DMS153 treated with DMSO at 0.1 percent for 48 hours (cell line): ENCODE measurements around the gene VSTM5.

Source experiments
- DNase-seq: peaks from one replicate; lab custom pipeline; 2025; ENCODE audit not compliant: unreplicated experiment; lab: John Stamatoyannopoulos, UW

VSTM5 gene

DNA sequence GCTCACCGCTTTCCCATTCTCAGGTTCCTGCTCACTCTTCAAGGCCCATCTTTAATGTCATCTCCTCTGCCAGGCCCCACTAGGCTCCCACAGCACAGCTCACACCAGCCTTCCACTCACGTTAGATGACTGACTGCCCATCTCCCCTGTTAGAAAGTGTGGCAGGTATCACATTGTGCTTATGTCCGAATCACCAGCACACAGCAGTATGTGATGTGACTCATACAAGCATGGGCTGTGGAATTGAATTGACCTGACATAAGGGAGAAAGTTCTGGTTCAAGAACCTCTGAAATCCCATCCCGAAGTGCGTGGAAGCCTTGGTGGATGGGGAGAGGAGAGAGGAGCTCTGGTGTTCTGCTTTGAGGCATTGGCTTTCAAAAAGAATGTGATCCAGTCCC lies 6.5 kb downstream of the VSTM5 start:
- DNase-seq: no peak

DNA sequence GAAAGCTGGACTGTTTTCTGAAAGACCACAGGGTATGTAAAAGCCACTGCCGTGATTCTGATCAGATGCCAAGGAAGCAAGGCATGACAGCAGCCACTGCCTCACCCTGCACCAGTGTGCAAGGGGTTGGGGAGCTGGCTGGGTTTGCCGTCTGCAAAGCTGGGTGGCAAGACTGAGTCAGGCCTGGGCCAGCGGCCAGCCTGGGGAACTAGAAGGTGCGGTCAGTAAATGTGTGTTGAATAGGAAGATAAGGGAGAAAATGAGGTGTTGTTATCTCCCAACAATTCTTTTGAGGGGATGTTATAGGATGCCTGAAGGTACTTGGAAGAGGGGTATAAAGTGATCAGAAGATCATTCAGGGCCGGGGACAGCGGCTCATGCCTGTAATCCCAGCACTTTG lies 8.0 kb downstream of the VSTM5 start:
- no peak for DNase-seq

DNA sequence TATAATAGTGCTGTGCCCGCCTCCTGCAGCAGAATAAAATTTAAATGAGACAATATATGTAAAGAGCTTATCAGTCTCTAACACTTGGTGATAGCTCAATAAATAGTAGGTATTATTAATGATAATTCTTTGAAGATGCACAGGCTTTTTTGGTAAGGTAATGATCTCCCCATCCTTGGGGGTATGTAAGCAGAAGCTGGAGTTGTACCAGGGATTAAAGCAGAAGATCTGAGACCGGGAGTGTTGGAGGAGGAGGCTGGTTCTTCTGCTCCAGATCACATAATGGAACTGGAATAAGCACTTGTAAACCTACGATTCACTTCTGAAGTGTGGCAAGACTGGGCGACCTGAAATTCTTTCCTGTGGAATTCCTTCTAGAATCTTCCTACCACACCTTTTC lies 8.4 kb downstream of the VSTM5 start:
- DNase-seq: no peak

DNA sequence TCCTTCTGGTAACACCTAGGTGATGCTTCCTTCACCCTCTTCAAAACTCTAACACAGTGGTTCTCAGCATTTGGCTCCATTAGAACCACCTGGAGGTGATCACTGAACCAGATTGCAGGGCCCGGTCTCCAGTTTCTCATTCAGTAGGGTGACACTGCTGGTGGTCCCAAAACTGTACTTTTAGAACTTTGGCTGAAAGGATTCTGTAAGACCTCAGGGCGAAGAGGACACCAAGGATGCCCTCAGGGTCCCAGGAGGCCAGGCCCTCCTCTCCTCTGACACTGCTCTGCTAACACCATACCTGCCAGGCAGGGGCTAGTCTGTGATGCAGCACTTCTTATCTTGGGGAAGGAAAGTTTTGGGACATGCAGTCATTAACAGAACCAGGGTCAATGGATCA lies 9.0 kb downstream of the VSTM5 start:
- DNase-seq: no peak

DNA sequence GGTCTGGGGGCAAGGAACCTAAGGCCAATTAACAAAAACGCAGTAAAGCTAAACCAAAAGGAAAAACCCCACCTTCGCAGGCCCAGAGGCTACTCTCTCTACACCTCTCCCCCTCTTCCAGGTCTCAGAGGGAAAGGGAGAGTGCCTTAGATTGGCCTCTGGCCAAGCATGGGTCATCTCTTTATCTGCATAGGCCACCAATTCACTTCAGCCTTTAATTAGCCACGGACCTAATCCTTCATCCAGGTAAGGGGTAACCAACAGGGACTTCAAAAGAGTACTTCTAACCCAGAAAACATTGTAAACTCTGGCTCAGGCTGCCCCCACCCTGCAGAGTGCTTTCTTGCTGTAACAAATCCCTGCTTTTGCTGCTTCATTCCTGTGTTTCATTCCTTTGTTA lies 9.4 kb downstream of the VSTM5 start:
- DNase-seq: no peak

DNA sequence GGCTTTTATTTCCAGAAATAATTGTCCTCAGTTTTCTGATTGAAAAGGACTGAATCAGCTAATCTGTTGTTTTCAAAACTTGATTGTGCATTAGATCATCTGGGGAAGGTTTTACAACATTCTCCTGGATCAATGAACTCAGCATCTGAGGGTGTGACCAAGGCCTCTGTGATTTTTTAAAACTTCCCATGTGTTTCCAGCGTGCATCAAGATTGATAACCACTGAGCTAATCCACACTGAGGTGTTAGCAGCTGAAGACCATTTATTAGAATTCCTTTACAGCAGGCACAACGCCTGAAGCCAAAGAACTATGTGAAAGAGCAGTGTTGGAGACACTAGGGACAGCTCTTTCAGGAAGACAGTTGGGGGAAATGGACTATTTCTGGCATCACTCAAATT lies 10.2 kb downstream of the VSTM5 start:
- DNase-seq: no peak

DNA sequence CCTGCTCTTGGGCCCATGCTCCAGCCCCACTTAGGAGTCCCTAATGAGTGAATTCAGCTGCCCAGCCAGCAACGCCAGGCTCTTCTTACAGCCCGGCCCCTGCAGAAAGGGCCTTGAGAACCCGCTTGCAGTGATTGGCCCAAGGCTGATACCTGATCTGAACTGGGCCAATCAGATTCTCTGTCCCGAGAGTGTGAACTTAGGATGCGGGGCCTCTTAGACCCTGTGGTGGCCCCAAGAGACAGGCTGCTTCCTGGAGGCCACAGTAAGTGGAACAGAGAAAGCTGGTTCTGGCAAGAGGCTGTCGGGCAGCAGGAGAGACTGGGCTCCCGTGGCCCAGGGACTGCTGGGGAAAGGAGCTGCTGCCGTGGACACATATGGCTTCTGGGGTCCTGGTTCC lies 11.5 kb downstream of the VSTM5 start:
- DNase-seq: no peak

DNA sequence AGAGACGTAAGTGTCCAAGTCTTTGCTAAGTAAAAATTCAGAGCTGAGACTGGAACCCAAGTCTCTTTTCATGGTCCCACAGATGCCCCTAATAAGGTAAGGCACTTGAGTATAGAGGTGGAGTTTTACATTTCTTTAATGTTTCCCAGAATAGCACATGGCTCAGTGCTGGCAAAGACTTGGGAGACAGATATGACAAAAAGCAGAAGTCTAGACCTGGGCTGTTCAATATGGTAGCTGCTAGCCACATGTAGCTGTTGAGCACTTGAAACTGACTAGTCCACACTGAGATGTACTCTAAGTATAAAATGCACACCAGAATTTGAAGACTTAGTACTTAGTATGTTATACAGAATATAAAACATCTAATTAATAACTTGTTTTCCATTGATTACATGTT lies 17.6 kb downstream of the VSTM5 start:
- DNase-seq: no peak

DNA sequence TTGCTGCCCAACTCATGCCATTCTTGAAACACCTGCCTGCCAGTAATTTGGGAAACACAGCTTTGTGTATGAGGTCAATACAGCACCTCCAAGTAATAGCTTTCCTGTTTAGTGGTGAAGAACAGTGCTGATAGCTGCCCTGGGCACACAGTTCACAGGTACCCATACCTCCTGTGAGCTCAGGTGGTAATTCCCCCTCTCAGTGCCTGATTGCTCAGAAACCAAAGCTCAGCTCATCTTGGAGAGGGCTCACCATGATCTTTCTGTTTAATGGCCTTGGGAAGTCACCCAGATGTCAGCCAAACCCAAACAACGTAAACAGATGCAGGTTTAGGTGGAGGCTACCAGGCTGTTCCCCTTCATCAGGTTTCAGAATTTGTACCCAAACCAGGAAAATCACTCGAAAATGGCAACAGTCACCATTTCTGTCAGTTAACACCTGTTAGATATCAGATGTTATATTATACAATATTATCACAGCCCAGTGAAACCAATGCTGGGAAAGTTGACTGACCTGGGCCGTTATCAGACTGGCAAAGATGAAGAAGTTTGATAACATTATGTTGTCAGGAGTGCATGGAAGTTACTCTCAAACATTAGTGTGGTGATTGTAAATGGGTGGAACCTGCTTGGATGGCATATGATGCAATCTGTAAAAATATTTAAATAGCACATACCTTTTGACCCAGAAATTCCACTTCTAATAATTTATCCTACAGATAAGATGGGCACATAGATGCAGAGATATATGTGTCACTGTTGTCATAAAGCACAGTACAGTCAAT lies 18.9 kb downstream of the VSTM5 start:
- no peak for DNase-seq

DNA sequence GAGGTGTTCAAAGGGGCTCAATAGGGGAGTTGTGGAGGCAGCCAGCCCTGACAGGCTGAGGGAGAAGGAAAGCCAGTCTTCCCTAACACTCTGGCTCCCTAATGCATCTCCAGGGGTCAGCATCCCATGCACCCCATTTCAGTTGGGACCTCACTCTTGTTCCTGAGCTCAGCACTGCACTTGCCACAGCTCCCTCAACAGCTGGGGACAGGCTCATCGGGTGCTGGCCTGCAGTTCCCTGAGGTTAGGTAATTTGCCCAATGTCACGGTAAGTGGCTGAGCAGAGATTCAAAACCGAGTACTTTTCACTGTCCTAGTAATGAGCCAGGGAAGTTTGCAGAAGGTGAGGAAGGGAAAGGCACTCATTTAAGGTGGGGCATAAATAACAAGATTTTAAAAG lies 20.8 kb downstream of the VSTM5 start:
- no peak for DNase-seq

DNA sequence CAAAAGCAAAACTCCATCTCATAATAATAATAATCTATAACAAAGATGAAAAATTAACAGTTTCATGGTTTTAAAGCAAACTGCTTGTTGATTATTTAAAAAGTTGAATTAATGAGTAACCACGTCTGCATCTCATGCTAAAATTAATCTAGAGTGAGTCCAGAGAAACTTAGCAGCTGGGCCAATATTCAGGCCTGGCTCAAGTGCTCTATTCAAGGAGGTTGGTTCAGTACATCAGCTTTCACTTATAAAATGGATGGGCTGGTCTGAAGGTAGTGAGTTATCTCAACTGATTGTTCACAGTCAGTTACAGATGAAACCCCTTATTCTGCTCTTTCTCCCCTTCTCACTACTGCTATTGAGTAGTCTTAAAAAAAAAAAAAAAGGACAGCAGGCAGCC lies 23.1 kb downstream of the VSTM5 start:
- DNase-seq: no peak

DNA sequence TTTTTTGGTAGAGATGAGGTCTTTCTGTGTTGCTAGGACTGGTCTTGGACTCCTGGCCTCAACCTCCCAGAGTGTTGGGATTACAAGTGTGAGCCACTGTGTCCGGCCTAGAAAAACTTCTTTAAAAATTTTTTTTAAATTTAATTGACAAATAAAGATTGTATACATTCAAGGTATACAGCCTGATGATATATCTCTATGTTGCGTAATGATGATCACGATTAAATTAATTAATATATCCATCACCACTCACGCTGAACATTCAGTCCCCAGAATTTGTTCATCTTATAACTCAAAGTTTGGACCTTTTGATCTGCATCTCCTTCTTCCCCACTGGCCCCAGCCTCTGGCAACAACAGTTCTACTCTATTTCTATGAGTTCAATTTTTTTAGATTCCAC lies 27.2 kb downstream of the VSTM5 start:
- no peak for DNase-seq

DNA sequence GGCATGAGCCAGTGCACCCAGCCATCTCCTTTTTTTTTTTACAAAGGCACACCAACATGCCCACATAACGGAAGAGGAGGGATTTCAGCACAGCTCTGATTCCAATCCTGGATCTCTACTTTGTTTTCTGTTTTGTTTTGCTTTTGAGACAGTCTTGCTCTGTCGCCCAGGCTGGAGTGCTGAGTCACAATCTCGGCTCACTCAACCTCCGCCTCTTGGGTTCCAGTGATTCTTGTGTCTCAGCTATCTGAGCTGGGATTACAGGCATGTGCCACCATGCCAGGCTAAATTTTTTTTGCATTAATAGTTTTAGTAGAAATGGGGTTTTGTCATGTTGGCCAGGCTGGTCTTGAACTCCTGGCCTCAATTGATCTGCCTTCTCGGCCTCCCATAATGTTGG lies 28.1 kb downstream of the VSTM5 start:
- DNase-seq: no peak

DNA sequence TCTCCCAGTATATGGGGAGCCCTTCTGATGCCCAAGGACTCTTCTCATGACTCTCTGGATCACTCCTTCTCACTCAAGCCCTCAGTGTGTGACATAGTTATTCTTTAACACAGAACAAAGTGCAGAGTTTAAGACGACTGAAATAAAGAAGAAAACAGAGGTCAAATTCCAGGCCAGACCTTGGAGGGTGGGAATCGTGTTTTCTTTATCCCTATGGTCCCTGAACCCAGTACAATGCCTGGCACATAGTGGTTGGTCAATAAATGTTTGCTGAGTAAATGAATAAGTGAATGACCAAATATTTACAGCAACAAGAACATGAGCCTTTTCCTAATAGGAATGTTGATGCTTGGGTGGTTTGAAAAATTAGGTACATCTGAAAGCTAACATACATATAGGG lies 28.8 kb downstream of the VSTM5 start:
- DNase-seq: no peak

DNA sequence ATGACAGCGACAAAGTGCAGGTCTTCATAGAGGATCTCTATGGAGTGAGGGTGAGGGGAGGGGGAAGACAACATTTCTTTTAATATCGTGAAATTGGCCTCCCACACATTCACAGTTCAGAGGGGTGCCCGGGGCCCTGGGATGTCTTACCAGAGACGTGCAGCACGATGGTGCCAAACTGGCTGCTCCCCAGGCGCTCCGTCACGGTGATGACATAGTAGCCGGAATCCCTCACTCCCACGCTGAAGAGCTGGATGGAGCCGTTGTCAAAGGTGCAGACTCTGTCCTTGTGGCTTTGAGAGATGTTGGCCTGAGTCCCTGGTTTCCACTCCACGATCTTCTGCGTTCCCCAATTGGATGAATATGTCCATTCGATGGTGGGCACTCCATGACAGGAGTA lies 29.6 kb downstream of the VSTM5 start:
- DNase-seq: no peak

DNA sequence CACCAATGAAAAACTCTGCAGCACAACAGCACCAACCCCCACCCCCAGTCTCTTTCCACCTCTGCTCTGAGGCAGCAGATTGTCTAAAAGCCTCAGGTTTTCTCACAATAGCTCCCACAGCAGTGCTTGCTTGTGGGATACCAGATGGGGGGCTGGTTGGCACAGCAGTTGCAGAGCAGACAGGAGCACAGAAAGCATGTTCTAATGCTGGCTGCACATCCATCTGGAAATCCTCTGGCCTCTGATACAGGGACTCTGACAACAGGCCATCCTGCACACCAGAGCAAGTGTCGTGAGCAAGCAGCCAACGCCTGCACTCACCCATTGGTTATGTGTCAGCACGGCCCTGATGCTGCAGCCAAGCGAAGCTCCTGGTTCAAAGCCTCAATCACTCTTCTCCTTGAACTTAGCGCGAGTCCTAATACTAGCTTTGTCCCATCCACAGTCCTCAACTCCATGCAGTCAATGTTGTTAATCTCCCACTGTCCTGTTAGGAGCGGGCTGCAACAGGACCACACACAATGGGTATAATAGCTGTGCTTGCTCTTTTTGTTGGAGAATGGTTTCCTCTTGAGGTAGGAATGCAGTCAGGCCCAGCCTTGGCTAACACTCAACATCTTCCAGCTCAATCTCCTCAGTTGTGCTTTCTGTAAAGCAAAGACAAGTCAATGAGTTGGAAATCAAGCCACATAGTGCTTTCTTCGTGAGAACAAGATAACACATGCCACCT lies 30.3 kb downstream of the VSTM5 start:
- DNase-seq: no peak

DNA sequence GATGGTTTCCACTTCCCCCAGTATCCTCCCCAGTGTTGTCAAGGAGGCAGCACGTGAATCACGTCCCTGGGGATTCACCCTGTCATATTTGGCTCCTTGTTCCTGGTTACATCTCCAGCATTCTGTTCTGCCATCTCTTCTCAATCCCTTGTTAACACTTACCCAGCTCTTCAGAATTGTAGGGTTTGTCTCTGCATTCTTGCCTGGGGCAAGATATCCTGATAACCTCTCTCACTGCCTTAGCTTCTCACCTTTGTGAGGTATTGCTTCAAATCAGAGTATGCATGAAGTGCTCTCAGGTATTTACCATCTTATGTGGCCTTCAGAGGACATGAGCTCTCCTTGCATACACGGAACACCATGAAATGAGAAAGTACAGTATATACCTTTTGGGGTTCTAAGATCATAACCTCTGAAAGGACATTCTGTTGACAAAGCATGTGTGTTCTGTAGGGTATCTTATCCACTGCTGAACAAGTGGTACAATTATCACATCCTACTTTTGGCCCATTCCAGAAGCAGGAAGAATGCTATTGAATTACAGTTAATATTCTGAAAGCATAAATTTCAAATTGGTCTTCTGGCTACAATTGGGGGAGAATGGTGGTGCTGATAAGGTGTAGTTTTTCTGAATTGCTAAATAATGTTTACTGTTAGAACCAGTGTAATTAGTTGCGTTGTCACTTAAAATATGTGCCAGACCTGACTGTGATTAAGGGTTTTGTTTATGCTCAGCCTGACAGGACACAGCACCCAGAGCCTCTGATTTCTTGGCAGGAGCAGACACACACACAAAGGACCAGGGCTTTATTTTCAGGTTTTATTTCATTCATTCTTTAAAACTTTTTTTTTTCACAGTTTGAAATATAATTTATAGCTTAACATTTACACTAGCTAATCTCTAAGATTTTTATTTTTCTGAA lies 32.7 kb downstream of the VSTM5 start:
- DNase-seq: no peak

DNA sequence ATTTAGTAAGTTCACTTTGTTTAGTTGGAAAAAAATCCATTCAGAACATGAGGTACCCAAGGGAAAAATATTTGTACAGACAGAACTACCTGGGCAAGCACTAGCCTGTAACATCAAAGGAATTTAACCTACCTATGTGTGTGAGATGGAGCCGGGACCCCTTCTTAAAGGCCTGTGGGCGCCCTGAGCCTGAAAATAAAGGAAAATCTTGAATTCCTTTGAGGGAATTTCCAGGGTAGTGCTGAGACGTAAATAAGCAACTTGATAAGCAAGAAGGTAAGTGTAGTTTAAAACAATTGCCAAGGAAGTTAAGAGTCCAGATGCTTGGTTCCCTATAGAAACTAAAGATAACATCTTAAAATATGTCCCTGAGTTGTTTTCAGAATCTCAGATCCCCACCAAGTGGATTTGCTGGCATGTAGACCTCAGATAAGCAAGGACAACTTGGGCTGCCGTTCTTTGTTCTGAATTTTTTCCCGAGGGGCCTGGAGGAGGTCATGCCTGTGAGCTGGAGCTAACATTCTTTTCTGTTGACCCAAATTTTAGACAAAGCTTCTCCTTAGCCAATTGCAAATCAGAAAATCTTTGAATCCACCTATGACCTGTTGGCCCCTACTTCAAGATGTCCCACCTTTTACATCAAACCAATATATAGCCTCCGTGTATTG lies 35.3 kb downstream of the VSTM5 start:
- DNase-seq: no peak

DNA sequence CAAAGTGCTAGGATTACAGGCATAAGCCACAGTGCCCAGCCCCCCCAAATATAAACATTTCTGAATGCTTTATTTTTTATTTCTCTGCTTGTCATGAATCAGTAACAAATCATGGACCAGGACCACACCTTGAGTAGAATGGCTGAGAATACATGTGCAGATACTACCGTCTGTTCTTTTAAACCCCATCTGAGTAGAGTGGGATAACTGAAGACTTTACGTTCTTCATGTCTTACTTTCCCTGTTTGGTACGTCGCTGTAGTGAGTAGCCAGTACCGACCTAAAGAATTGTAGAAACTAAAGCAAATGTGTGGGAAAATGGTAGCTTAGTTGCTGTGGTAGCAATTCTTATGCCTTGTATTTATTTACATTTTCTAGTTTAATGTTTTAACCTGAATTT lies 36.4 kb downstream of the VSTM5 start:
- no peak for DNase-seq

DNA sequence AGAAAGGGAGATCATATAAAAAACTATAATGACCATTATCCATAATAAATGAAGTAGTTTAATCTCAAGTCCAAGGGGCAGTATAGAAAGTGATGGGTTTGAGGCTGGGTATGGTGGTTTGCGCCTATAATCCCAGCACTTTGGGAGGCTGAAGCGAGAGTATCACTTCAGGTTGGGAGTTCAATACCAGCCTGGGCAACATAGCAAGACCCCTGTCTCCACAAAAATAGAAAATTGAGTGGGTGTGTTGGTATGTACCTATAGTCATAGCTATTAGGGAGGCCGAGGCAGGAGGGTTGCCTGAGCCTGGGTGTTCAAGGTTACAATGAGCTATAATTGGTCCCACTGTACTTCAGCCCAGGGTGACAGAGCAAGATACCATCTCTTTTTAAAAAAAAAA lies 42.4 kb downstream of the VSTM5 start:
- DNase-seq: no peak

DNA sequence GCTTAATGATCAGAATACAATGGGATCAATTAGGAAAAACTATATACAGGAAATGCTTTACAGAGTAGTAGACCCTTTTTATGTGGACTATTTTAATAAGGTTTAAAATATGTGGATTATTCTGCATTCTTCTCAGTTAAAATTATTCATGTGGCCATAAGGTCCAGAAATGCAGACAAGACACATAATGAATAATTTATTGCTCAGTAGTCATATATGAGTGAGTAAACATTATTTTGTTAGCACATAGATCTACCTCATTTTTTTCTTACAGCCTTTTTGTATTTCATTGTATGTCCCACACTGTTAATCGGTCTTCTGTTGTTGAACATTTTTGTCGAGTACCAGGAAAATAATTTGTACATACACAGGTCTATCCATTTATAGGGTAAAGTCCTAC lies 45.5 kb downstream of the VSTM5 start:
- no peak for DNase-seq
